HEK293T (cell line): ENCODE data around the gene STRC.
"Not testable (repeated sequence)": the region's sequence is repeated elsewhere in the genome, so short reads cannot be mapped to it uniquely, and the experiment has no call there.

Experiments
- CTCF ChIA-PET: fragments of 350-600 bp; formaldehyde crosslinking; extraction: SDS; loops from one replicate; lab custom pipeline; 2021; ENCODE audit warnings: antibody characterized with exemption, inconsistent platforms; lab: Yijun Ruan, JAX
- POLR2A ChIA-PET: fragments of 350-600 bp; formaldehyde crosslinking; extraction: SDS; loops from one replicate; lab custom pipeline; 2020; ENCODE audit warnings: antibody characterized with exemption, inconsistent platforms; lab: Yijun Ruan, JAX
- DNase-seq: peaks from one replicate; pipeline ENCODE4 v3.0.0; 2012; ENCODE audit warnings: mixed read lengths; ENCODE audit errors: extremely low spot score
- ELF4 ChIP-seq: fragments of 450-650 bp; IDR thresholded peaks from 2 replicates; pipeline ENCODE4 v1.6.1; 2017; ENCODE audit warnings: antibody characterized with exemption
- FOXA1 ChIP-seq: fragments of 450-650 bp; IDR thresholded peaks from 2 replicates; pipeline ENCODE4 v1.6.1; 2016; ENCODE audit warnings: mild to moderate bottlenecking
- FOXM1 ChIP-seq: fragments of 450-650 bp; IDR thresholded peaks from 2 replicates; pipeline ENCODE4 v1.6.1; 2017; ENCODE audit warnings: mild to moderate bottlenecking, borderline replicate concordance
- L3MBTL2 ChIP-seq: fragments of 450-650 bp; conservative IDR thresholded peaks from 2 replicates; pipeline ENCODE4 v1.6.1; 2016; ENCODE audit warnings: mild to moderate bottlenecking
- LEF1 ChIP-seq: fragments of 450-650 bp; IDR thresholded peaks from 2 replicates; pipeline ENCODE4 v1.6.1; 2017; ENCODE audit warnings: mild to moderate bottlenecking, borderline replicate concordance
- PKNOX1 ChIP-seq: fragments of 450-650 bp; IDR thresholded peaks from 2 replicates; pipeline ENCODE4 v1.6.1; 2016
- SUZ12 ChIP-seq: fragments of 450-650 bp; IDR thresholded peaks from 2 replicates; pipeline ENCODE4 v1.6.1; 2016; ENCODE audit warnings: mild to moderate bottlenecking

Gene STRC

GRCh38 chr15:43602233-43602632, 16.4 kb downstream of the STRC start:
- POLR2A ChIA-PET, CTCF ChIA-PET, DNase-seq: not testable (repeated sequence)

DNA sequence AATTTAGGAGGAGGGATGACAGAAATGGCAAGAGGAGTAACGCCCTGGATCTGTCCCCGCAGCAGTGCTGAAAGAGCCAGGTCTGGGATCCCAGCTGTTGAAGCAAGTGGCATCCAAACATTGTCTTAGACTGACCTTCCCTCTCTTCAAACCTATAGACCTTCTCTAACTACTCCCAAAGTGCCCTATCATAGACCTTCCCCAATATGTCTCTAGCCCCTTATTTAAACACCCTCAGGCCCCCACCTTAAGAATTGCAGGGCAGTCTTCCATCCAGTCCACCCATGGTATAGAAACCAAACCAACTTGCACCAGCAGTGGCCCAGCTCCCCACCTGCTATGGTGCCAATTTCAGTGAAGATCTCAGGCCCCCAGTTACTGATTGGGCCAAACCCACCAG, 18.4 kb downstream of the STRC start:
- DNase-seq, POLR2A ChIA-PET, CTCF ChIA-PET: not testable (repeated sequence)

DNA sequence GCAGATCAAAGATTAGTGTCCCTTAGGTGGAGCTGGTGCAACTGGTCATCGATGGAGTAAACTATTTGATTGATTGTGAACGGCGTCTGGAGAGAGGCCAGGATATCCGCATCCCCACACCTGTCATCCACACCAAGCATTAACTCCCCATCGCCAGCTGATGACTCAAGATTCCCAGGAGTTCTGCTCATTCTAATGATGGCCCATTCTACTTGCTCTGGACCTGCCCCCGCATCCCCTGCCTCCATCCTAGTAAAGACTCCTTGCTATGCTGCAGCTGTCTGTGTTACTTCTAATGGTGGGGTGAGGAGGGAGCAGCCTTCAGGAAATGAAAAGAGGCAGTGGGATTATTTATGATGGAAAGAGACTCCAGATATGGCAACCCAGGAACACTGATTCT, 19.5 kb downstream of the STRC start:
- CTCF ChIA-PET, DNase-seq, POLR2A ChIA-PET: not testable (repeated sequence)

DNA sequence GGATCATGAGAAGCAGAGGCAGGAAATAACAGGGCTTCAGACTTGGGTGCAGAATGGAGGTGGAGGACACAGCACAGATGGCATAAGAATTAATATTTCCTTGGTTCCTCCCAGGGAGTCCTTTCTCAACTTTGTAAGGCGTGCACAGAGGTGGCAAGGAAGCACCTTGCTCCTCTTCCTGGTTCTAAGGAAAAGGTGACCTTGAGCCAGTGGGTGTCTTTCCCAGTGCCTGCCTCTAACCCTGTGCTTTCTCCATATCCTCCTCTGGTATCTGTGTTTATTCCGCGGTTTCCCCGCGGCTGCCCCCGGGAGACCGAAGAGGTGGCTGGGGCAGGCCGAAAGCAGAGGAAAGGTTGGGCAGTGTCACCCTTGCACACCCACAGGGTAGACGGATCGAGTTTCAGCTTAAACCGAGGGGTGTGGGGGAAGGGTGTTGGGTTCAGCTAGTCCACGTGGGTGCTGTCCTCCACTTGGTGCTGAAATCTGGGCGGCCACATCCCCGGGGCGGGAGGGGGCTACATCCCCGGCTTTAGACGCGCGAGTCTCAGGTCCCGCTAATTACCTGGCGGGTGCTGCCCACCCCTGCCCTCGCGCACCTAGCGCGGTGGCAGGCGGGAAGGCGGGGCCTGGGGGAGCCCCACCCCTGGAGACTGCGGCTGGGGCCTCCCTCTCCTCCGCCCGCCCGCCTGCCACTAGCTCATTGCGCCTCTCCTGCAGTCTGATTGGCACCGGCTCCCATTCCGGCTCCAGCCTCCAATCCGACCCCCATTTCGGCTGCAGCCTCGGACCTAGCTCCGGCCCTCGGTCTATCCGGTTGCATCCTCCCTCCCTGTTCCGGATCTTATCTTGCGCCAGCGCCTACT, 25.0 kb downstream of the STRC start, which contains the start of gene CKMT1B:
Gene CKMT1B (plus strand): TSS at position 700 of the 863 bp plus-strand sequence. CDS start 192 bp downstream, outside the sequence.
- POLR2A ChIA-PET, DNase-seq, CTCF ChIA-PET: not testable (repeated sequence)

DNA sequence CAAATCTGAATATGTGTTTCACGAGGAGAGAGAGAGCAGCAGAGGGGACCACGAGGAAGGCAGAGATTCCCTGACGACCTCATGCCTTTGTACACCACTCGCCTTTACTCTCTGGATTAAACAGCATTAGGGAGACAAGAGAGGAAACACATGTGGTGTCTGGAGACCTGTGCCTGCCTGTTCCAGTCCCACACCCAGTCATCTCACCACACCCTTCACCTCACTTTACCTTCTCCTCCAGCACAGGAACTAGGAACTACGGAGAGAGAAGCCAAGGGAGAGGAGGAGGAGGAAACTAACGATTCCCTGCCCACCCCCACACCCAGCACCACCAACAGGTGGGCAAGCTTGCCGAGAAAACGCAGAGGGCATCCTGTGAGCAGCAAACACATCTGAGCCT, 25.8 kb downstream of the STRC start:
- CTCF ChIA-PET, DNase-seq, POLR2A ChIA-PET: not testable (repeated sequence)

DNA sequence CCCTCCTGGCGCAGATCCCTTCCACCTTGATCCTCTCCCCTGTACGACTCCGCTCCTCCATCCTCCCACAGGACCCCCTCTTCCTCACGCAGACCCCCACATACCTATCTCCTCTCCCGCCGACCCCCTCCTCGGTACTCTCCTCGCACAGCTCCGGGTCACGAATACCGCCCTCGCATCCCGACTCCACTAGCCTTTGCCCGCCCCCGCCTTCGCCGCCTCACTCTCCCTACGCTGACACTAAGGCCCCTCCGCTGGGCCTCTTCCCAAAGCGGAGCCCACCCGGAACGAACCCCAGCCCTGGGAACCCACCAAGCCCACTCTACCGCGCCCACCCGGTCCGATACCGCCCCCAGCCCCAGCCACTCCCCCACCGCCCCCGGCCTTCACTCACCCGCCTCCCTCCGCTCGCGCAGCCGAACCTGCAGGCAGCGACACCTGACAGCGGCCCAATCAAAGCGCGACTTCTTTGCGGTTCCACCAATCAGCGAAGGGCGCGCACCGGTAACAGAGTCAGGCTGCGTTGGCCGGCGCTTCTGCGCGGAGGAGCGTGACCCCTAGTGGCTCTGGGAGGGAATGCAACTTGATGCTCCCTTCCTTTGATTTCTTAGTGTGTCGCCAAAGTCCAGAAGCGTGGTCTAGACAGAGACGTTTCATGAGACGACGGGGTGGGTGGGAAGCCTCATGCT, 28.7 kb downstream of the STRC start, which contains the start of gene PPIP5K1:
Gene PPIP5K1 (minus strand): TSS at position 431 of the 689 bp plus-strand sequence. CDS start 5,704 bp downstream, outside the sequence.
- DNase-seq, POLR2A ChIA-PET, CTCF ChIA-PET: not testable (repeated sequence)

GRCh38 chr15:43574607-43575006, 44.0 kb downstream of the STRC start:
- POLR2A ChIA-PET, CTCF ChIA-PET, DNase-seq: not testable (repeated sequence)

GRCh38 chr15:43566615-43567014, 52.0 kb downstream of the STRC start:
- CTCF ChIA-PET, DNase-seq, POLR2A ChIA-PET: not testable (repeated sequence)

- DNase-seq, CTCF ChIA-PET, POLR2A ChIA-PET: not testable (repeated sequence)
Observed at GRCh38 chr15:43563793-43564192, 54.8 kb downstream of the STRC start.

- POLR2A ChIA-PET, DNase-seq, CTCF ChIA-PET: not testable (repeated sequence)
Observed at GRCh38 chr15:43562753-43563152, 55.8 kb downstream of the STRC start.

DNA sequence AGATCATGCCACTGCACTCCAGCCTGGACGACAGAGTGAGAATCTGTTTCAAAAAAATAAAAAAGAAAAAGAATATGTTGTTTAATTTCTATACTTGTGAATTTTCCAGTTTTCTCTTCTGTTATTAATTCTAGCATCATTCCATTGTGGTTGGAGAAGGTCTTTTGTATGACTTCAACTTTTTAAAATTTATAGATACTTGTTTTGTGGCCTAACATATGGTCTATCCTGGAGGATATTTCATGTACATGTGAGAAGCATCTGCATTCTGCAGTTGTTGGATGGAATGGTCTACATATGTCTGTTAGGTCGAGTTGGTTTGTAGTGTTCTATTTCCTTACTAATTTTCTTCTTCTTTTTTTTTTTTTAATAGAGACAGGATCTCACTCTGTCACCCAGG, 65.6 kb downstream of the STRC start:
- ChIA-PET CTCF (interaction anchor here (0.6 kb wide), 1 partner anchor 529 kb away, joined by 3 read pairs; no protein-coding TSS in a partner anchor), POLR2A (no interaction called here)
- no peak for DNase-seq
- no peak for TF ChIP-seq L3MBTL2
- TF ChIP-seq FOXM1 = no peak
- no peak for TF ChIP-seq ELF4
- TF ChIP-seq SUZ12 = no peak
- no peak for TF ChIP-seq LEF1

GRCh38 chr15:43552256-43552655, 66.3 kb downstream of the STRC start:
- ChIA-PET CTCF (interaction anchor here (0.6 kb wide), 1 partner anchor 530 kb away, joined by 3 read pairs; no protein-coding TSS in a partner anchor), POLR2A (no interaction called here)
- DNase-seq = no peak

More at GRCh38 chr15:43552256-43552655, 66.3 kb downstream of the STRC start:
- TF ChIP-seq ELF4 (no peak), FOXA1 (no peak), SUZ12 (no peak), LEF1 (no peak), PKNOX1 (no peak), FOXM1 (no peak)
